Endodermal cell (in vitro differentiated cells): ENCODE measurements around the gene TTF1. TPM values are rescaled to one million over a fixed set of nuclear protein-coding genes. Genes with fewer than 3 reads are reported as not detected.
A peak's percentile ranks its signal among the peaks of the same experiment; 100 is the strongest.

Experiments used
- DNase-seq: peaks from one replicate; pipeline ENCODE4 v3.0.0-alpha.2; 2017
- H3K27ac ChIP-seq: 2 replicates; pipeline ENCODE4 v1.5.1; 2013; ENCODE audit warnings: mild to moderate bottlenecking, low read depth, low read length, moderate library complexity
- H3K27me3 ChIP-seq: 2 replicates; pipeline ENCODE4 v1.6.1; 2013; ENCODE audit warnings: mild to moderate bottlenecking, low read length, moderate library complexity; ENCODE audit not compliant: insufficient read depth, control insufficient read depth, poor library complexity, severe bottlenecking
- H3K36me3 ChIP-seq: 2 replicates; pipeline ENCODE4 v1.7.0; 2013; ENCODE audit warnings: mild to moderate bottlenecking, low read length, moderate library complexity; ENCODE audit not compliant: control insufficient read depth, insufficient read depth
- H3K4me1 ChIP-seq: one replicate; pipeline ENCODE4 v1.7.0; 2013; ENCODE audit warnings: low read length; ENCODE audit not compliant: control insufficient read depth, insufficient read depth
- H3K4me3 ChIP-seq: 2 replicates; pipeline ENCODE4 v1.5.1; 2013; ENCODE audit warnings: mild to moderate bottlenecking, low read length, moderate library complexity
- H3K9ac ChIP-seq: 2 replicates; pipeline ENCODE4 v1.6.1; 2013; ENCODE audit warnings: mild to moderate bottlenecking, low read length, moderate library complexity; ENCODE audit not compliant: poor library complexity, severe bottlenecking; ENCODE audit errors: extremely low read depth
- H3K9me3 ChIP-seq: 2 replicates; pipeline ENCODE4 v1.6.1; 2013; ENCODE audit warnings: mild to moderate bottlenecking, low read length, moderate library complexity; ENCODE audit not compliant: control insufficient read depth
- H3K27ac Mint-ChIP-seq: 2 replicates; pipeline ENCODE4 v1.8.0; 2020; ENCODE audit warnings: mixed read lengths
- H3K27me3 Mint-ChIP-seq: 2 replicates; pipeline ENCODE4 v1.8.0; 2021; ENCODE audit warnings: mild to moderate bottlenecking, mixed read lengths; ENCODE audit not compliant: insufficient read depth
- H3K36me3 Mint-ChIP-seq: 2 replicates; pipeline ENCODE4 v1.8.0; 2020; ENCODE audit warnings: low read depth, mixed read lengths
- H3K4me1 Mint-ChIP-seq: 2 replicates; pipeline ENCODE4 v1.8.0; 2020; ENCODE audit warnings: mixed read lengths
- H3K4me3 Mint-ChIP-seq: 2 replicates; pipeline ENCODE4 v1.8.0; 2020; ENCODE audit warnings: mild to moderate bottlenecking, moderate library complexity, mixed read lengths
- H3K9me3 Mint-ChIP-seq: 2 replicates; pipeline ENCODE4 v1.8.0; 2020; ENCODE audit warnings: mild to moderate bottlenecking, mixed read lengths
- WGBS, 2 experiments: methylation state at CpG; one replicate each; pipeline versions ENCODE4 v1.1.5 to v1.1.7; 2013; ENCODE audit warnings: missing lambda C conversion rate in 2 of 2, mixed read lengths in 1 of 2; ENCODE audit not compliant: insufficient coverage in 1 of 2, insufficient read length in 1 of 2; 5-methylcytosine and 5-hydroxymethylcytosine counted together
- long read RNA-seq, 4 experiments: library from polyadenylated mRNA in 2 of 4; library from RNA in 1 of 4; library from capped mRNA in 1 of 4; stranded (forward) in 3 of 4; unstranded in 1 of 4; transcript quantifications; one replicate each; pipeline ENCODE4 v2.0.0, GENCODE V29; 2020 to 2021; ENCODE audit warnings: inconsistent platforms in 1 of 4
- polyA plus RNA-seq, 2 experiments: library from polyadenylated mRNA; stranded (reverse); fragments of 50-300 nt; gene quantifications; one replicate each; pipeline ENCODE4 v1.2.3, GENCODE V29; 2013
- total RNA-seq, 2 donors: library from RNA; stranded (reverse); fragmentation: NEBNext Ultra II Directional in 1 of 2; extraction: Animal tissue kit (Norgen Biotek cat#: 25700) in 1 of 2; gene quantifications; 2 replicates in 1 of 2; 3 replicates in 1 of 2; pipeline ENCODE4 v1.2.1, GENCODE V29; 2021
- TF ChIP-seq, protein P1 (sequence below): fragments of 200-600 bp; sonication (generic); conservative IDR thresholded peaks from 2 replicates; pipeline ENCODE4 v1.5.0; 2021; ENCODE audit warnings: antibody characterized with exemption, mild to moderate bottlenecking

TTF1 gene, protein sequence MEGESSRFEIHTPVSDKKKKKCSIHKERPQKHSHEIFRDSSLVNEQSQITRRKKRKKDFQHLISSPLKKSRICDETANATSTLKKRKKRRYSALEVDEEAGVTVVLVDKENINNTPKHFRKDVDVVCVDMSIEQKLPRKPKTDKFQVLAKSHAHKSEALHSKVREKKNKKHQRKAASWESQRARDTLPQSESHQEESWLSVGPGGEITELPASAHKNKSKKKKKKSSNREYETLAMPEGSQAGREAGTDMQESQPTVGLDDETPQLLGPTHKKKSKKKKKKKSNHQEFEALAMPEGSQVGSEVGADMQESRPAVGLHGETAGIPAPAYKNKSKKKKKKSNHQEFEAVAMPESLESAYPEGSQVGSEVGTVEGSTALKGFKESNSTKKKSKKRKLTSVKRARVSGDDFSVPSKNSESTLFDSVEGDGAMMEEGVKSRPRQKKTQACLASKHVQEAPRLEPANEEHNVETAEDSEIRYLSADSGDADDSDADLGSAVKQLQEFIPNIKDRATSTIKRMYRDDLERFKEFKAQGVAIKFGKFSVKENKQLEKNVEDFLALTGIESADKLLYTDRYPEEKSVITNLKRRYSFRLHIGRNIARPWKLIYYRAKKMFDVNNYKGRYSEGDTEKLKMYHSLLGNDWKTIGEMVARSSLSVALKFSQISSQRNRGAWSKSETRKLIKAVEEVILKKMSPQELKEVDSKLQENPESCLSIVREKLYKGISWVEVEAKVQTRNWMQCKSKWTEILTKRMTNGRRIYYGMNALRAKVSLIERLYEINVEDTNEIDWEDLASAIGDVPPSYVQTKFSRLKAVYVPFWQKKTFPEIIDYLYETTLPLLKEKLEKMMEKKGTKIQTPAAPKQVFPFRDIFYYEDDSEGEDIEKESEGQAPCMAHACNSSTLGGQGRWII
- total RNA-seq, result 10 to 100 TPM; 21.0 to 23.7 TPM
- polyA plus RNA-seq (2013, experiment 1 of 2), result 17.7 TPM
- 18.2 TPM for polyA plus RNA-seq (2013, experiment 2 of 2)
- long read RNA-seq, experiment 1, partial matches to known transcripts, result 6 of 9 reads
- long read RNA-seq, experiment 1, other reads (novel, unspliced or antisense), result 1 of 9 reads
- long read RNA-seq, experiment 2, transcript TTF1-201 (11 exons, 3,052 nt), result major isoform, 19 of 39 reads
- long read RNA-seq, experiment 2, partial matches to known transcripts, result 12 of 39 reads
- long read RNA-seq, experiment 2, other reads (novel, unspliced or antisense), result 6 of 39 reads
- long read RNA-seq, experiment 3, partial matches to known transcripts, result 3 of 9 reads
- long read RNA-seq, experiment 3, other reads (novel, unspliced or antisense), result 4 of 9 reads
- long read RNA-seq, experiment 4, partial matches to known transcripts, result 43 of 52 reads
- long read RNA-seq, experiment 4, other reads (novel, unspliced or antisense), result 2 of 52 reads

DNA sequence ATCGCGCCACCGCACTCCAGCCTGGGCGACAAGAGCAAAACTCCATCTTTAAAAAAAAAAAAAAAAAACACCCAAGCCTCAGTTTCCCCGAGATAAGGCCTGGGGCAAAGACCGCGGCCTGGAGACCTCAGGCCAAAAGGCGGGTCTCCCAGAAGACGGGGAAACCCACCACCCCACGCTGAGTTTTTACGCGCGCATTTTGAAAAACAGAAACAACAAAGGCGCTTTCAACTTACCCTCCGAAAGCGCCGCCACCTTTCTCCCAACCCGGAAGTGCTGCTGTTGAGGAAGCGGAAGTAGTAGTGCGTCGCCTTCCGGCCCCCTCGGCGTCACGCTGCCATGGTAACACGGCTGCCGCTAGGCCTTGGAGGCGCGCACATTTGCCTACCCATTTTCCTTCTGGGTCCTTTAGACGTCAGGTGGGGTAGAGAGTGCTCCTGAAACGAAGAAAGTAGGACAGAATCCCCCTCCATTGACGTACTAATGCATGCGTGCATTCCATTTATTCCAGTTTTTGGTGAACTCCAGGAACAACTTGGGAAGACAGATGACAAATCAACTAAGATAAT, at the start of gene TTF1:
Gene TTF1 (minus strand): TSS at position 287 of the 569 bp plus-strand sequence. CDS start 4,019 bp downstream, outside the sequence.
- 1 to 6% methylated on average over 9 to 33 of the region's 33 CpGs for WGBS, 2 experiments
- peak within 1 kb of the TSS; percentile 77 for H3K9ac ChIP-seq
- no peaks in the 10 kb centered on the region for H3K9me3 ChIP-seq
- Mint-ChIP-seq H3K9me3 (no peaks in the 10 kb centered on the region), H3K4me1 (peaks cover 27% of the 10 kb centered on the region), H3K36me3 (peaks cover 22% of the 10 kb centered on the region), H3K27me3 (peaks cover 3% of the 10 kb centered on the region), H3K27ac (peak within 1 kb of the TSS; percentile 87), H3K4me3 (peak within 1 kb of the TSS; percentile 85)
- DNase-seq, result peak; percentile 97
- peaks cover 7% of the 10 kb centered on the region for H3K27me3 ChIP-seq
- H3K27ac ChIP-seq, result peak within 1 kb of the TSS; percentile 55
- peaks cover 4% of the 10 kb centered on the region for H3K4me1 ChIP-seq
- peaks cover 25% of the 10 kb centered on the region for H3K36me3 ChIP-seq
- H3K4me3 ChIP-seq, result peak within 1 kb of the TSS; percentile 92
- TF ChIP-seq, protein P1, sequence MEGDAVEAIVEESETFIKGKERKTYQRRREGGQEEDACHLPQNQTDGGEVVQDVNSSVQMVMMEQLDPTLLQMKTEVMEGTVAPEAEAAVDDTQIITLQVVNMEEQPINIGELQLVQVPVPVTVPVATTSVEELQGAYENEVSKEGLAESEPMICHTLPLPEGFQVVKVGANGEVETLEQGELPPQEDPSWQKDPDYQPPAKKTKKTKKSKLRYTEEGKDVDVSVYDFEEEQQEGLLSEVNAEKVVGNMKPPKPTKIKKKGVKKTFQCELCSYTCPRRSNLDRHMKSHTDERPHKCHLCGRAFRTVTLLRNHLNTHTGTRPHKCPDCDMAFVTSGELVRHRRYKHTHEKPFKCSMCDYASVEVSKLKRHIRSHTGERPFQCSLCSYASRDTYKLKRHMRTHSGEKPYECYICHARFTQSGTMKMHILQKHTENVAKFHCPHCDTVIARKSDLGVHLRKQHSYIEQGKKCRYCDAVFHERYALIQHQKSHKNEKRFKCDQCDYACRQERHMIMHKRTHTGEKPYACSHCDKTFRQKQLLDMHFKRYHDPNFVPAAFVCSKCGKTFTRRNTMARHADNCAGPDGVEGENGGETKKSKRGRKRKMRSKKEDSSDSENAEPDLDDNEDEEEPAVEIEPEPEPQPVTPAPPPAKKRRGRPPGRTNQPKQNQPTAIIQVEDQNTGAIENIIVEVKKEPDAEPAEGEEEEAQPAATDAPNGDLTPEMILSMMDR, result no peak

- Histone ChIP-seq H3K9me3 (no peaks in the 10 kb centered on the region), H3K4me1 (no peaks in the 10 kb centered on the region), H3K27ac (no peak overlapping the region), H3K36me3 (no peaks in the 10 kb centered on the region), H3K27me3 (no peaks in the 10 kb centered on the region), H3K4me3 (no peak overlapping the region), H3K9ac (no peak overlapping the region)
- Mint-ChIP-seq H3K27ac (no peak overlapping the region), H3K9me3 (no peaks in the 10 kb centered on the region), H3K27me3 (peaks cover 7% of the 10 kb centered on the region), H3K4me1 (peaks cover 4% of the 10 kb centered on the region), H3K36me3 (no peaks in the 10 kb centered on the region), H3K4me3 (no peak overlapping the region)
- no peak for DNase-seq
- WGBS, 2 experiments, result 93 to 94% methylated on average over 8 of the region's 8 CpGs
- TF ChIP-seq, protein P1, result no peak
Measured at GRCh38 chr9:132456241-132456640, 49.6 kb upstream of the TTF1 start.
